HAP-1 (cell line): ENCODE measurements around the gene IL18BP.

Experiments used
- DNase-seq, 2 experiments: peaks; one replicate each; pipeline ENCODE4 v3.0.0-alpha.2; 2016 to 2020; ENCODE audit warnings: low spot score in 2 of 2
- H3K27me3 ChIP-seq: fragments of 250-450 bp; sonication (Bioruptor Pico); 2 replicates; pipeline ENCODE4 v1.5.1; 2020; ENCODE audit warnings: low read depth, mild to moderate bottlenecking, moderate library complexity
- H3K36me3 ChIP-seq: fragments of 250-450 bp; sonication (Bioruptor Pico); replicated peaks from 2 replicates; pipeline ENCODE4 v1.5.1; 2020; ENCODE audit warnings: mild to moderate bottlenecking
- H3K4me1 ChIP-seq: fragments of 250-450 bp; sonication (Bioruptor Pico); 2 replicates; pipeline ENCODE4 v1.5.1; 2020; ENCODE audit warnings: mild to moderate bottlenecking
- H3K4me3 ChIP-seq: fragments of 250-450 bp; sonication (Bioruptor Pico); 2 replicates; pipeline ENCODE4 v1.5.1; 2020; ENCODE audit warnings: mild to moderate bottlenecking, moderate library complexity
- H3K9me3 ChIP-seq: fragments of 250-450 bp; sonication (Bioruptor Pico); 2 replicates; pipeline ENCODE4 v1.5.1; 2020; ENCODE audit warnings: mild to moderate bottlenecking, moderate library complexity
- in situ Hi-C: fragments of 300-500 bp; cut with MboI; formaldehyde crosslinking; loops from 3 replicates; pipeline ENCODE4 v1.14.3; 2020; ENCODE audit warnings: low sequenced_read_pairs, inconsistent platforms, mixed read lengths

The IL18BP gene

DNA sequence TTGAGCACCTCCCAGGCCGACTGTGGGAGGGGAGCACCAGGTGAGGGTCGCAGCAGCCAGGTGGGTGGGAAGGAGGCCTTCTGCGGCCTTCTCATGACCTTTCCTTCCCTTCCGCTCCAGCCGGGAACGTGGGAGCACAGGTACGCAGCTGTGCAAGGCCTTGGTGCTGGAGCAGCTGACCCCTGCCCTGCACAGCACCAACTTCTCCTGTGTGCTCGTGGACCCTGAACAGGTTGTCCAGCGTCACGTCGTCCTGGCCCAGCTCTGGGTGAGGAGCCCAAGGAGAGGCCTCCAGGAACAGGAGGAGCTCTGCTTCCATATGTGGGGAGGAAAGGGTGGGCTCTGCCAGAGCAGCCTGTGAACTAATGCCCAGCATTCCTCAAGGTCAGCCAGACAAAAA, 2.6 kb downstream of the IL18BP start:
- Histone ChIP-seq H3K27me3 (no peaks in the 10 kb centered on the region), H3K4me1 (no peaks in the 10 kb centered on the region), H3K4me3 (no peak overlapping the region), H3K36me3 (peaks cover 42% of the 10 kb centered on the region), H3K9me3 (no peaks in the 10 kb centered on the region)
- no peak for DNase-seq
- in situ Hi-C loops = no loop called here

DNA sequence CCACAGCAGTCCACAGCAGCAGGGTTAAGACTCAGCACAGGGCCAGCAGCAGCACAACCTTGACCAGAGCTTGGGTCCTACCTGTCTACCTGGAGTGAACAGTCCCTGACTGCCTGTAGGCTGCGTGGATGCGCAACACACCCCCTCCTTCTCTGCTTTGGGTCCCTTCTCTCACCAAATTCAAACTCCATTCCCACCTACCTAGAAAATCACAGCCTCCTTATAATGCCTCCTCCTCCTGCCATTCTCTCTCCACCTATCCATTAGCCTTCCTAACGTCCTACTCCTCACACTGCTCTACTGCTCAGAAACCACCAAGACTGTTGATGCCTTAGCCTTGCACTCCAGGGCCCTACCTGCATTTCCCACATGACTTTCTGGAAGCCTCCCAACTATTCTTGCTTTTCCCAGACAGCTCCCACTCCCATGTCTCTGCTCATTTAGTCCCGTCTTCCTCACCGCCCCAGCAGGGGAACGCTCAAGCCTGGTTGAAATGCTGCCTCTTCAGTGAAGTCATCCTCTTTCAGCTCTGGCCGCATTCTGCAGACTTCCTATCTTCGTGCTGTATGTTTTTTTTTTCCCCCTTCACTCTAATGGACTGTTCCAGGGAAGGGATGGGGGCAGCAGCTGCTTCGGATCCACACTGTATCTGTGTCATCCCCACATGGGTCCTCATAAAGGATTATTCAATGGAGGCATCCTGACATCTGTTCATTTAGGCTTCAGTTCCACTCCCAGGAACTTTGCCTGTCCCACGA, 3.3 kb downstream of the IL18BP start:
- Histone ChIP-seq H3K9me3 (no peaks in the 10 kb centered on the region), H3K4me1 (no peaks in the 10 kb centered on the region), H3K36me3 (peaks cover 49% of the 10 kb centered on the region), H3K27me3 (no peaks in the 10 kb centered on the region), H3K4me3 (no peak overlapping the region)
- in situ Hi-C loops = no loop called here
- no peak for DNase-seq

DNA sequence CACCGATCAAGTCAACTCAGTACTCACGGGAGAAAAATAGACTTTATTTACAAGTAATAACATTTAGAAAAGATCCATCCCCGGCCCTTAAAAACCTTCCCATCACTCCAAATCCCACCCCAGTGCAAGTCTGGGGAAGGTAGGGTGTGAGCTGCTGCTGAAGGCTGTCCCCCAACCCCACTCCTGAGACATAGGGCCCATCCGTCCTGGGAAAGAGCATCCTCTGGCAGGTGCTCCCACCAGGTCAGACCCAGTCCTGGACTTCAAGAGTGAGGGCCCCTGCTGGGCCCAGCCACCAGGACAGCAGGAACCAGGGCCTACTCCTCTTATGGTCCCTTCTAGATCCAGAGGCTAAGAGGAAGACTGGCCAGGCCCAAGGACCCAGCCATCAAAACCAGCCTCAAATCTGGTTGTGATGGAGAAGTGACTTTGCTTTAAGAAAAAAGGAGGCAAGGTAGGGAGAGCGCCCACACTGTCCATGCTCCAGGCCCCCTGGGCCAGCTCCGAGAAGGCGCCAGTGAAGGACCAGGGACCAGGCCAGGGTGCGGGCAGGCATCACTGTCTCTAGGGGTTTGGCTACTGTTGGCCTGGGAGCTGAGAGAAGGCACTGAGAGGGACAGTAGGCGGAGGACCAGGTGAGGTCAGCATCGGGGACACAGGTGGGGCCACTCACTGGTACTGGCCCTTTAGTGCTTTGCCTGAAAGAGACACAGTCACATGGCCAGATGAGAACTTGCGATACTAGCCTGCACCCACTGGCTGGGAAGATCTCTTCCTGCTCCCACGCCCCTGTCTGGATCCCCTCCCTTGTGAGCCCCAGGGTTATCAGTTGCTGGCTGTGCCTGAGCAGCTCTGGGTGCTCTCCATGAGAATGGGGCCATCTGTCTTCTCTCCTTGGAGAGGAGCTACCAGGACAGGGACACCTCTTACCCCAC, 4.4 kb downstream of the IL18BP start:
- H3K27me3 ChIP-seq = no peaks in the 10 kb centered on the region
- H3K9me3 ChIP-seq = no peaks in the 10 kb centered on the region
- peaks cover 60% of the 10 kb centered on the region for H3K36me3 ChIP-seq
- H3K4me3 ChIP-seq = no peak overlapping the region
- no peaks in the 10 kb centered on the region for H3K4me1 ChIP-seq
- no peak for DNase-seq
- in situ Hi-C loops = no loop called here

DNA sequence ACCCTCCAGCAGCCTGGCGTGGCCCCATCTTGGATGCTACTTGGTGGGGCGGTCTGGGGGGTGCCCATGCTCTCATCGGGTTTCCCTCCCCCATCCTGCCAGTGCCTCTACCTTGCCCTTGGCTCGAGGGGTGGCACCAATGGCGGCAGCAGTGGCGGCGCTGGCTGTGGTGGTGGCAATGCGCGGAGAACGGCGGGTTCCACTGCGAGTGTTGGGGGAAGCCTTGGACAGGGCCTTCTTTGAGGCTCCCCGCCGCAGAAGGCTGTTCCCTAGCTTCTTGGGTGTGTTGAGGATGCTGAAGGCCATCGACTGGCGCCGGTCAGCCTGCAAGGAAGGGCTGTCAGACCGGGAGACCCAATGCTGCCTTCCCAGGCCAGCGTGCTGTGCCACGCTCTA, 5.1 kb downstream of the IL18BP start:
- in situ Hi-C loops = no loop called here
- DNase-seq = no peak
- no peak overlapping the region for H3K4me3 ChIP-seq
- no peaks in the 10 kb centered on the region for H3K27me3 ChIP-seq
- no peaks in the 10 kb centered on the region for H3K4me1 ChIP-seq
- no peaks in the 10 kb centered on the region for H3K9me3 ChIP-seq
- peaks cover 66% of the 10 kb centered on the region for H3K36me3 ChIP-seq

DNA sequence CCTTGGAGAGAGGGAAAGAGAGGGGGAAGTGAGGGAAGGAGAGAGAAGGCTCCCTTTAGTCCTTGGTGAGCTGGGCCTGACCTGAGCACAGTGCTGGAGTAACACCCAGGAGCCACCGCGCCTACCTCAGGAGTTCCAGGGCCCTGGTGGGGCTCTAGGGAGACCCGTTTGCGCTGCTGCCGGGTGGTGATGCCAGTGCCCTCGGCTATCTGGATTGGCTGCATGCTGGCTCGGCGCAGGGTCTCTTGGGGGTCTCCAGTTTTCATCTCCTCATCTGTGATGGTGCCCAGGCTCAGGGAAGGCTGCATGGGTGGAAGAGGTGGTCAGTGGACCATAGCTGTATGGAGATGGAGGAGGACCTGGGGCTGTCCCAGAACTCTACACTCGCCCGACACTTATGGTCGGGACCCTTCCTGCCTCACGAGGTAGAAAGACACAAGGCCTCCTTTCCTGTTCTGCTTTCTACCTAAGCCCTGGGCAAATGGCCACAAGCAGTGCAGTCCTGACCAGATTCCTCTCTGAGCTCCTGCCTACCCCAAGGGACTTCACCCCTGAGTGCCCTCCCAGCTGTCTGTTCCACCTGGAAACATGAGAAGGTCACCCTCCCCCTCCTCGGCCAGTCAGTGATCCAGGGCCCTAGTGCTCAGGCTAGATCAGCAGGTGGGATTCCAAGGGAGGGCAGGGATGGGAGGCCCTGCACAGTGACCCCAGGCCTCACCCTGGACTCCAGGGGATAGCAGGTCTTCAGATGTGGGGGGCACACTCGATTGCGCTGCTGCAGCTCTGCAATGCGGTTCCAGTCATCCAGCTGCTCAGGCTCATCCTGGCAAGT, 6.0 kb downstream of the IL18BP start:
- DNase-seq = no peak
- Histone ChIP-seq H3K36me3 (peaks cover 72% of the 10 kb centered on the region), H3K27me3 (no peaks in the 10 kb centered on the region), H3K4me1 (no peaks in the 10 kb centered on the region), H3K9me3 (no peaks in the 10 kb centered on the region), H3K4me3 (no peak overlapping the region)
- in situ Hi-C loops = no loop called here

DNA sequence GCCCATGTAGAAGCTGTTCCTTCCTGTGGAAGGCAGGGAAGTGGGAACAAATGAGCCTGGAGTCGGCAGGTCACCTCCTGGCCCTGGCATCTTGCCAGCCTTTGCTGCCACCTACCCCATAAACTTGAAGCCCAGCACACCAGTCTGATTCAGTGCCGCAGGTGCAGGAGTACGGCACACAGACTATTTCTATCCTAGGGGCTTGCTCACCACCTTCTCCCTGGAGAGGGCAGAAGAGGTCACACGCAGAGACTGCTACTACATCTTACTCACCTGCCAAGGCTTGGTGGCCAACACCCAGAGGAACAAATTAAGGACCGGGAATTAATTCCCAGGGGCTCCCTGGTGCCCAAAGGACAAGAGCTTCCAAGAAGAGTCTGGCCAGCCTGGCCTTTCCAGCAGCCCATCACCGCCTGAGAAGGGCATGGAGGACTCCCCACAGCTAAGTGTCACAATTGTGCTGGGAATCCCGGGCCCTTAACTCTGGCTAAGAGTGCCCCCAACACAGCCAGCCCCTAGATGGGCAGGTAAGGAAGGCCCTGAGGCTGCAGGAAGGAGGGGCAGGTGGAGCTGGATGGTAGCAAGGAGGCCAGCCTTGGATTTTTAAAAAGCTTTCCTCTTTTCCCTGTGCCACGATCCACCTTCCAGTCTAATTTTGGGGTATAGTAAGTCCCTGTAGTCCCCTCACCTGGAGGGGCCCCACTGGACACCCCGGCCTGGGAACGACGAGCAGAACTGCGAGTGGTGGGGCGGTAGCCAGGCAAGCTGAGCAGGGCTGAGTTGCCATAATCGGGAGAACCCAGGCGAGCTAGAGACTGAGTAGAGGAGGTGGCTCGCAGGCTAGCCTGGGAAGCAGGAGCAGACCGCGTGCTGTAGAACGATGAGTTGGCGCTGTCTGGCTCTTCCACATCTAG, 6.9 kb downstream of the IL18BP start:
- Histone ChIP-seq H3K27me3 (no peaks in the 10 kb centered on the region), H3K4me1 (no peaks in the 10 kb centered on the region), H3K36me3 (peaks cover 77% of the 10 kb centered on the region), H3K4me3 (no peak overlapping the region), H3K9me3 (no peaks in the 10 kb centered on the region)
- in situ Hi-C loops = no loop called here
- no peak for DNase-seq

DNA sequence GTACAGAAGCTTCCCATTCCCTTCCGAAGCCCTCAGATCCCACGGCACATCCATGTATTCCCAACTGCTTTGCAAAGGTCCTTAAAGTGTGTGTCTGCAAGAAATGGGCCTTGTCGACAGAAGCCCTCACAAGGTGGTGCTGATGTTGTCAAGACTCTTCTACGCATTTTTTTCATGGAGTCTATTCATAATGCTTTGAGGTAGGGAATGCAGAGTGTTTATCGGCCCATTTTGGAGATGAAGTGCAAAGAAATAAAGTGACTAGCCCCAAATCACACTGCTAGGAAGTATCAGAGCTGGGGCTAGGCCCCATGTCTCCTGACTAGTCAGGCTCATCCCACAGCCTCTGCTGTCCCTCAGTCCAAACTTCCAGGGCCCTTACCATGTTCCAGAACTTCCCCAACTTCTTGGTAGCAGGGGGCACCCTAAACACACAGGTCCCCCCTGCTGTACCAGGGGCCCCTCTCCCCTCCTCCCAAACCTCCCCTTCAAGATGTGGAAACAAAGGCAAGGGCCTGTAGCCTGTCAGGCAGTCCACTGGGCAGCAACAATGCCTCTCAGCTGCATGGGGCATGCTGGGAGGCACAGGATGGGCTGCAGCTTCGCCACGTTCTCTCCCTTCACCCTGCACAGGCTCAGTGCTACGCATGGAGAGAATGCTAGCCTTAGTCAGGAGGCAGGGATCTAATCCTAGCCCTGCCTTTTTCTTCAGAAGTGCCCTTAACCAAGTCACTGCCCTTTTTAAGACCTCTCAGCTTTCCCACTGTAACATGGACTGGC, 7.8 kb downstream of the IL18BP start:
- Histone ChIP-seq H3K4me1 (no peaks in the 10 kb centered on the region), H3K9me3 (no peaks in the 10 kb centered on the region), H3K36me3 (peaks cover 82% of the 10 kb centered on the region), H3K27me3 (no peaks in the 10 kb centered on the region), H3K4me3 (no peak overlapping the region)
- no peak for DNase-seq
- in situ Hi-C loops = no loop called here

DNA sequence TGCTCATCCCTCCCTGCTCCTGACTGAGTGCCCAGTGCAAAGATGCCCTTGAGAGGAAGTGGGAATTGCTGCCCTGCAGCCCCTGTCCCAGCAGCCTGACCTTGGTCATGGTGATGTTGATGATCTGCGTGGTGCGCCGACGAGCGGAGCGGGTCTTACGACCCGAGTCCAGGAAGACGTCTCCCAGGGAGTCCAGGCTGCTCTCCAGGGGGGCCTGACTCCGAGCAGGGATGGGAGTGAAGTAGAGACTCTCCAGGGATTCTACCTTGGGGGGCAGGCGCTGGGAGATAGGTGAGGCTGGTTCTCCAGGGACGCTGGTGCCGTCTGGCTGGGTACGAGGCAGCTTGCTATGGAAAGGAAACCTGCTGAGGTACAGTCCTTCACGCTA, 8.4 kb downstream of the IL18BP start:
- Histone ChIP-seq H3K4me1 (no peaks in the 10 kb centered on the region), H3K36me3 (peaks cover 85% of the 10 kb centered on the region), H3K27me3 (no peaks in the 10 kb centered on the region), H3K9me3 (no peaks in the 10 kb centered on the region), H3K4me3 (no peak overlapping the region)
- no peak for DNase-seq
- in situ Hi-C loops = no loop called here

DNA sequence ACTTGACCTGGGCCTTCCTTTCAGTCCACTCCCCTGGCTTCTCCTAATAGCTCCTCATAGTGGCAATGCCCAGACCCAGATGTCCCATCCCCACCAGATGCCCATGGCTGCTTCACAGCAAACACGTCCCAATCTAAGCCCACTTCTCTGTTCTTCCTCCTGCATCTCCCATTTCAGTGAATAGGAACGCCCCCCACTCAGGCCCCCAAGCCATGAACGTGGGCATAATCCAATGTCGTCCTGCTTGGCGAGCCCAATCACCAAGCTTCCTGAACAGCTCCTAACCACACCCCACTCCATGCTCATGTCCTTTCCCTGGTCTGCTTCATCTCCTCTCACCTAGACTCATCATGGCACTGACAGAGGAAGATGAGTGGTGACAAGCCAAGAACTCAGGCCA, 8.9 kb downstream of the IL18BP start:
- Histone ChIP-seq H3K4me3 (no peak overlapping the region), H3K4me1 (no peaks in the 10 kb centered on the region), H3K9me3 (no peaks in the 10 kb centered on the region), H3K27me3 (no peaks in the 10 kb centered on the region), H3K36me3 (peaks cover 90% of the 10 kb centered on the region)
- in situ Hi-C loops = no loop called here
- no peak for DNase-seq

DNA sequence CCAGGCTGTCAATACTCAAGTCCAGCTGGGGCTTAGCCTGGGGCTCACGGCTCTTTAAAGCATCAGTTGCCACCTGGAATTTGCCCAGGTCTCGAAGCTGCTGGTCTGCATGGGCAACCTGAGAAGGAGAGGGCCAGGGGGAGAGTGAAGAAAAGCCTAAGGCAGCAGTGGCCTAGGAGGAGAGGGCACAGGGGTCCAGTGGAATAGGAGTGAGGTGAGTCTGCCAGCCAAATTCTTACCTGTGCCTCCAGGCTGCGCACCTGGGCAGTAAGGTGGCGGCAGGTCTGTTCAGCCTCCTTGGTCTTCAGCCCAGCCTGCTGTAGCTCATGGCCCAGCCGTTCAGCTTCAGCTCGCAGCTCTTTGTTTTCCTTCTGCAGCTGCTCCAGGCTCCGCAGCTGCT, 10.0 kb downstream of the IL18BP start:
- H3K36me3 ChIP-seq = peaks cover 91% of the 10 kb centered on the region
- H3K4me1 ChIP-seq = no peaks in the 10 kb centered on the region
- no peak for DNase-seq
- no peaks in the 10 kb centered on the region for H3K27me3 ChIP-seq
- H3K9me3 ChIP-seq = no peaks in the 10 kb centered on the region
- in situ Hi-C loops = no loop called here
- H3K4me3 ChIP-seq = no peak overlapping the region

DNA sequence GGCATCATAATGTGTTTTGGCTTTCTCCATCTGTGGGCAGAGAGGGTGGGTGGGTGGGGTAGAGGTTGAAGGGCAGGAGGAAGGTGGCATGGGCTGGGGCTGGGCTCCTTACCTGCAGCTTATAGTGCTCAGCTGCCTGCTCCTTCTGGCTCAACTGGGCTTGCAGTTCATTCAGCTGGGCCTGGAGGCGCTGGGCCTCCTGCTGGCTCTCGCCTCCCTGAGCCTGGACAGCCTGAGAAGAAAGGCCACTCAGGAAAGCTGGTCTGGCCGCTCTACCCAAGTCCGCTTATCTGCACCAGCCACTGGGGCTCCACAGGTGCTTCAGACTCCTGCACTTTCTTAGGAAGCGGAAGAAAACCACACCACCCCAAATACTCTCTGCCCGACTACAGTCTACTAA, 10.4 kb downstream of the IL18BP start:
- in situ Hi-C loops = no loop called here
- DNase-seq = no peak
- no peaks in the 10 kb centered on the region for H3K9me3 ChIP-seq
- H3K4me3 ChIP-seq = no peak overlapping the region
- H3K4me1 ChIP-seq = no peaks in the 10 kb centered on the region
- H3K36me3 ChIP-seq = peaks cover 91% of the 10 kb centered on the region
- no peaks in the 10 kb centered on the region for H3K27me3 ChIP-seq

DNA sequence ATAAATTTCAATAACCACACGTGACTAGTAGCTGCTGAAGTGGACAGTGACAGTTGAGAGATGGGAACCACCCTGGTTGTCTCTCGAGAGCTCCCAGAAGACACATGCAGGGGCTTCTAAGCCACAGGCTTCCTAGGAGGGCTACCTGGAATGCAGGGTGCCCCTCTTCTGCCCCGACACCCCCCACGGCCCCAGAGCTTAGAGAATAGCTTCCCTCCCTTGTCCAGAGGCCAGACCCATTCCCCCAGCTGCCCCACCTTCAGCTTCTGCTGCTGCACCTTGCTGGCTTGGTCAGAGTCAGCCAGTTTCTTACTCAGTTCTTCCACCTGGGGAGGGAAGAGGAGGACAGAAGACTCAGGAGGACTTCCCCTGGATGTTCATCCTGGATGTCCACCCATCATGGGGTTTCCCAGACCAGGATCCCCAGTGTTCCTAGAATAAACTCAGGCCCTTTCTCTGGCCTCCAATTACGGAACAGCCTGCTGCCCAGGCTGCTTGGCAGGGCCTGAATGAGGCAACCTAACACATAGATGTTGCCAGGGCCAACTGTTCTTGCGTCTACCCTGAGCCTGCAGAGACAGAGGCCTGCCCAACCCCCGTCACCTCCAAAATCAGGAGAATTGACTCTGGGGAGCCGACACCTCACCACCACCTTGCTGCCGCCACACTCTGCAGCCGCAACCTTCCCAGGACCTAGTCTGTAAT, 12.0 kb downstream of the IL18BP start:
- Histone ChIP-seq H3K9me3 (no peaks in the 10 kb centered on the region), H3K4me3 (no peak overlapping the region), H3K36me3 (peaks cover 91% of the 10 kb centered on the region), H3K27me3 (no peaks in the 10 kb centered on the region), H3K4me1 (no peaks in the 10 kb centered on the region)
- in situ Hi-C loops = no loop called here
- DNase-seq = no peak
